Tibial nerve (tissue), 4 donors: ENCODE measurements around the gene CPNE7.

ENCODE experiments used
- EP300 ChIP-seq, 2 donors: sonication (generic); formaldehyde crosslinking; IDR thresholded peaks; one replicate each; pipeline ENCODE4 v1.6.1; 2017; ENCODE audit warnings: antibody characterized with exemption in 2 of 2, mild to moderate bottlenecking in 1 of 2
- POLR2A ChIP-seq, 2 donors: fragments of 450-650 bp; IDR thresholded peaks; one replicate each; pipeline ENCODE4 v1.6.1; 2017; ENCODE audit warnings: antibody characterized with exemption in 2 of 2, mild to moderate bottlenecking in 2 of 2, moderate library complexity in 2 of 2
- TF ChIP-seq, protein P1 (sequence below), 5 experiments: fragments of 200-600 bp in 3 of 5; fragments of 450-650 bp in 2 of 5; sonication (generic) in 3 of 5; IDR thresholded peaks; one replicate each; pipeline ENCODE4 v1.5.1; 2016 to 2019; ENCODE audit warnings: antibody characterized with exemption in 5 of 5, mild to moderate bottlenecking in 3 of 5, moderate library complexity in 2 of 5

DNA sequence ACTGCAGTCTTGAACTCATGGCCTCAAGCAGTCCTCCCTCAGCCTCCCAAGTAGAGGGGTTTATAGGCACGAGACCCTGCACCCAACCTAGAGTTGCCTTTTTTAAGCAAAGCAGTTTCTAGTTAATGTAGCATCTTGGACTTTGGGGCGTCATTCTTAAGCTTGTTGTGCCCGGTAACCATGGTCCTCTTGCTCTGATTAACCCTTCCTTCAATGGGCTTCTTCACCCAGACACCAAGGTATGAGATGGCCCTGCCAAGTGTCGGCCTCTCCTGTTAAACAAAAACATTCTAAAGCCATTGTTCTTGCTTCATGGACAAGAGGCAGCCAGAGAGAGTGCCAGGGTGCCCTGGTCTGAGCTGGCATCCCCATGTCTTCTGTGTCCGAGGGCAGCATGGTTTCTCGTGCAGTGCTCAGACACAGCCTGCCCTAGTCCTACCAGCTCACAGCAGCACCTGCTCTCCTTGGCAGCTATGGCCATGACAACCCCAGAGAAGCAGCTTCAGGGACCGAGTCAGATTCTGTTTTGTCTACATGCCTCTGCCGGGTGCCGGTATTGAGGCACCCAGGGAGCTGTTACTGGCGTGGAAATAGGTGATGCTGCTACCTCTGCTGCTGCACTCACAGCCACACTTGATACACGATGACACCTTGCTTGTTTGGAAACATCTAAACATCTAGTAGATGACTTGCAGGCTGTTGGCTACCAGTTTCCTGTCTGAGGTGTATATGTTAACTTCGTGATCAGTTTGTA lies 11.7 kb upstream of the CPNE7 start:
- no peak for TF ChIP-seq POLR2A (IDR thresholded peaks at IDR 0.05)
- TF ChIP-seq, protein P1, sequence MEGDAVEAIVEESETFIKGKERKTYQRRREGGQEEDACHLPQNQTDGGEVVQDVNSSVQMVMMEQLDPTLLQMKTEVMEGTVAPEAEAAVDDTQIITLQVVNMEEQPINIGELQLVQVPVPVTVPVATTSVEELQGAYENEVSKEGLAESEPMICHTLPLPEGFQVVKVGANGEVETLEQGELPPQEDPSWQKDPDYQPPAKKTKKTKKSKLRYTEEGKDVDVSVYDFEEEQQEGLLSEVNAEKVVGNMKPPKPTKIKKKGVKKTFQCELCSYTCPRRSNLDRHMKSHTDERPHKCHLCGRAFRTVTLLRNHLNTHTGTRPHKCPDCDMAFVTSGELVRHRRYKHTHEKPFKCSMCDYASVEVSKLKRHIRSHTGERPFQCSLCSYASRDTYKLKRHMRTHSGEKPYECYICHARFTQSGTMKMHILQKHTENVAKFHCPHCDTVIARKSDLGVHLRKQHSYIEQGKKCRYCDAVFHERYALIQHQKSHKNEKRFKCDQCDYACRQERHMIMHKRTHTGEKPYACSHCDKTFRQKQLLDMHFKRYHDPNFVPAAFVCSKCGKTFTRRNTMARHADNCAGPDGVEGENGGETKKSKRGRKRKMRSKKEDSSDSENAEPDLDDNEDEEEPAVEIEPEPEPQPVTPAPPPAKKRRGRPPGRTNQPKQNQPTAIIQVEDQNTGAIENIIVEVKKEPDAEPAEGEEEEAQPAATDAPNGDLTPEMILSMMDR (IDR thresholded peaks at IDR 0.05): no peak
- TF ChIP-seq EP300 (IDR thresholded peaks at IDR 0.05): no peak
